ENCODE results near the gene CRYBB1. TPM values are rescaled to one million over a fixed set of nuclear protein-coding genes. Genes with fewer than 3 reads are reported as not detected.

Gene CRYBB1
- total RNA-seq, 1 donor from 2014 or later: not detected

DNA sequence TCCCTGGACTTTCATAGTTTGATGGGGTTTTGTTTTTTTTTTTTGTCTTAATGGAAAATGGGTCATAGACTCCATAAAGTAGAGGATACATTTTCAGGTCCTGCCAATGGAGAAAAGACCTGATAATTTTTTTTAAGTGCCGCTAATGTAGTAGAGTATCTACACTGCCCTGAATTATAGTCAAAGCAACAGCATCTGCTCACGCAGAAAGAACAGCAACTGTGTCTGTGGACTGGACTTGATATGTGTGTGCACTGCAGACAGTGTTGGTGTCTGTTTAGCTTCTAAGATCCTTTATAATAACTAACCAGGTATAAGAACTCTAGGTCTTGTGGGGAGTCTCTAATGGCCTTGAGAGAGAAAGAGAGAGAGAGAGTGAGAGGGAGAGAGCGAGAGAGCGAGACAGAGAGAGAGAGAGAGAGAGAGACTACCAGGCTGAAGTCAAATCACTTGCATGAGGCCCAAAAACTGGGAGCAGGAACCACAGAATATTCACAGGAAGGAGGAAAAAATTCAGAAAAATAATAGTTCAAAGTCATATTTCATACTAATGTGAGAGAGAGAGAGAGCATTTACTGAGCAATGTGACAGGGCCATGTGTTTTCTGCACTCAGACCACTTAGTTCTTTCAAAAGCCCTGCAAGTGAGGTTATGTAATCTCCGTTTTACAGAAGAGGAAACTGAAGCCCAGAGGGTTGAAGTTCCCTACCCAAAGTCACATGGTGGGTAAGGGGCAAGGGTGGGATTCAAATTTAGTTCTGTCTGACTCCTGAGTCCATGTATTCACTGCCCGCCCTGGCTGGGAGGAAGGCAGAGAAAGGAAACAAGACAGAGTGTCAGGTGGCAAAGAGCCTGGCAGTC lies 30.9 kb upstream of the CRYBB1 start:
- TF ChIP-seq, protein P1, sequence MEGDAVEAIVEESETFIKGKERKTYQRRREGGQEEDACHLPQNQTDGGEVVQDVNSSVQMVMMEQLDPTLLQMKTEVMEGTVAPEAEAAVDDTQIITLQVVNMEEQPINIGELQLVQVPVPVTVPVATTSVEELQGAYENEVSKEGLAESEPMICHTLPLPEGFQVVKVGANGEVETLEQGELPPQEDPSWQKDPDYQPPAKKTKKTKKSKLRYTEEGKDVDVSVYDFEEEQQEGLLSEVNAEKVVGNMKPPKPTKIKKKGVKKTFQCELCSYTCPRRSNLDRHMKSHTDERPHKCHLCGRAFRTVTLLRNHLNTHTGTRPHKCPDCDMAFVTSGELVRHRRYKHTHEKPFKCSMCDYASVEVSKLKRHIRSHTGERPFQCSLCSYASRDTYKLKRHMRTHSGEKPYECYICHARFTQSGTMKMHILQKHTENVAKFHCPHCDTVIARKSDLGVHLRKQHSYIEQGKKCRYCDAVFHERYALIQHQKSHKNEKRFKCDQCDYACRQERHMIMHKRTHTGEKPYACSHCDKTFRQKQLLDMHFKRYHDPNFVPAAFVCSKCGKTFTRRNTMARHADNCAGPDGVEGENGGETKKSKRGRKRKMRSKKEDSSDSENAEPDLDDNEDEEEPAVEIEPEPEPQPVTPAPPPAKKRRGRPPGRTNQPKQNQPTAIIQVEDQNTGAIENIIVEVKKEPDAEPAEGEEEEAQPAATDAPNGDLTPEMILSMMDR (conservative IDR thresholded peaks at IDR 0.05; ENCODE audit: low read depth, low read length): no peak
- no peak overlapping the region for H3K4me3 ChIP-seq (ENCODE audit: low read depth, low read length)
- DNase-seq (ENCODE audit: low read depth): no peak

DNA sequence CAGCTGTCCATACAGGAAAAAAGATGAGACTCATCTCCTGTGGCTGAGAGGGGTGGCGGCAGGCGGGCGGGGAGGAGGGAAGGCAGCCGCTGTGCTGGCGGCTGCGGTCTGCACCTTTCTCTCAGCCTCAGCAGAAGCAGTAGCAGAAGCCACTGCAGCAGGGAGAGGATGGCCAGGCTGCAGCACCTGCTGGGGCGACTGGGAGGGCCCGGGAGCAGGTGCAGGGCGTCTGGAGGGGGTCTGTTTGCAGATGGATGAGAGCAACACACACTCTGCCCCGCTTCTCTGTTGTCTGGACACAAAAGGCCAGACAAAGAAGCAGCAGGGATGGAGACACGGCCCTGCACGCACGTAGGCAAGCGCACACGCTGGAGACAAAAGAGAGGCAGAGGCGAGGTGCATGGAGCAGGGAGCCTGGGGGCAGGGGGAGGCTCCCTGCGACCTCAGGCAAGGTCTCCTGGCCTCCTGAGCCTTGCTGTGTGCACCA lies 30.2 kb upstream of the CRYBB1 start:
- no peak overlapping the region for H3K4me3 ChIP-seq (ENCODE audit: low read depth, low read length)
- DNase-seq (ENCODE audit: low read depth): no peak
- TF ChIP-seq, protein P1 (conservative IDR thresholded peaks at IDR 0.05; ENCODE audit: low read depth, low read length): no peak

DNA sequence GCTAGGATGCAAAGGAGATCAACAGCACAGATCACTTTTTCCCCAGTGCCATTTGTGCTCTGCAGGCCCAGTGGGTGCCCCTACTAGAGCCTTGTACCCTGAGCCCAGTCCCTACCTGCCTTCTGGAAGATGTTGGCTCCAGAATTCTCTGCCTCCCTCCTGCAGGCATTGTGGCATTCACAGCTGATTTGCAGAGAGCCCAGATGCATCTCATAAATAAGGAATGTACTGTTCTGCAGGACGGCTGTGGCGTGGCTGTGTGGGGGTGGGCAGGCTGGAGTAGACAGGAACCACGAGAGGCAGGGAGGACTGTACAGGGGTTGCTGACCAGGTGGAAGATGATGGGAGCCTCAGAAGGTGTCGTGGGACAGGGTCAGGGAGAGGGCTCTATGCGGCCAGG lies 28.3 kb upstream of the CRYBB1 start:
- DNase-seq (ENCODE audit: low read depth): no peak
- no peak overlapping the region for H3K4me3 ChIP-seq (ENCODE audit: low read depth, low read length)
- TF ChIP-seq, protein P1 (conservative IDR thresholded peaks at IDR 0.05; ENCODE audit: low read depth, low read length): no peak

DNA sequence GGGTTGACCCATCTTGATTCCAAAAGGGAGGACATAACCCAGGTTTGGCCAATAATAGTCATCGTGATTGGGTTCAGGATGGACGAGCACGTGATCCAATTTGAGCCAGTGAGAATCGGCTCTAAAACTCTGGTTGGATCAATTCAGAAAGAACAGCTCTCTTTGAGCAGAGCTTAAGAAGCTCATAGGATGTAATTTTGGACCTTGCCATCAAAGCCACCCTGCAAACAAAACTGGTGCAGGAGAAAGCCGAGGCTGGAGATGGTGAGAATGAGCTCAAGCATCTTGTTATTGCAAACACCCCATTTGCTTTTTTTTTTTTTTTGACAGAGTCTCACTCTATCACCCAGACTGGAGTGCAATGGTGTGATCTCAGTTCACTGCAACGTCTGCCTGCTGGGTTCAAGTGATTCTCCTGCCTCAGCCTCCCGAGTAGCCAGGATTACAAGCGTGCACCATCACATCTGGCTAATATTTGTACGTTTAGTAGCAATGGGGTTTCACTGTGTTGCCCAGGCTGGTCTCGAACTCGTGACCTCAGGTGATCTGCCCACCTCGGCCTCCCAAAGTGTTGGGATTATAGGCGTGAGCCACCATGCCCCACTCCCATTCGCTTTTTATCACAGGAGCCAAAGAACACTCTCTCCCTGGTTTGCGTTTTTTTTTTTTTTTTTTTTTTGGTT lies 25.7 kb upstream of the CRYBB1 start:
- TF ChIP-seq, protein P1 (conservative IDR thresholded peaks at IDR 0.05; ENCODE audit: low read depth, low read length): no peak
- no peak for DNase-seq (ENCODE audit: low read depth)
- H3K4me3 ChIP-seq (ENCODE audit: low read depth, low read length): no peak overlapping the region

DNA sequence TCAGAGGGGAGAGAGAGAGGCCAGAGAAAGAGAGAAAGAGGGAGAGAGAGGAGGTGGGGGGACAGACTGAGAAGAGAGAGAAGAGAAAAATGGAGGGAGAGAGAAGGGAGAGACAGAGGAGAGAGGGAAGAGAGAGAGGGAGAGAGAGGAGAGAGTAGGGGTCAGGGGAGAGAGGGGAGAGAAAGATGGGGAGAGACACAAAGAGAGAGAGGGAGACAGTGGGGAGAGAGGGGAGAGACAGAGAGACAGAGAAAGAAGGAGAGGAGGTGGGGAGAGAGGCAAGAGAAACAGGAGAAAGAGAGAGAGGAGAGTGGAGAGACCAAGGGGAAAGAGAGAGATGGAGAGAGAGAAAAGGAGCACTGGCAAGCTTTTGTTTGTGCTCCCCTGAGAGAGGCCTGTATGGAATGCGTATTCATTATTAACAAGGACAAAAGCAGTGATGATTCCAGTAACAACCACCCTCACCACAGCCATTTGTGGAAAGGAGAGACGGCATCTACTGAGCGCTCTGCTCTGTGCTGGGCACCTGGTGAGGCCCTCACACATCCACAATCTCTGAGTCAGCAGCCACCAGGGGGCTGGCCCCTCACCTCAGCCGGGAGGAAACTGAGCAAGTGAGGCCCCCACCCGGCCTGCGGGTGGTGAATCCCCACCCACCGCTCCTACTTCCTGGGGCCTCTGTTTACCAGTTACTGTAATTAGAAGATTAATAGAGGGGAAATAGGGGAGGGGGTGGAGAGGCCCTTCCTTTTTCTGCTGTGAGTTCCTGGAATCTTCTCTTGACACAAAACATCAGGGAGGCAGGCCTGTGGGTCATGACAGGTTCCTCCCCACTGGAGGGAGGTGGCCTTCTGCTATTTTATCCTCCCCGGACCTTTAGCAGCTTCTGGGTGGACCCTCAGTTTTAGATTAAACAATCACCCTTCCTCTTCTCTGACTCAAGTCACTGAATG lies 24.9 kb upstream of the CRYBB1 start:
- no peak for DNase-seq (ENCODE audit: low read depth)
- TF ChIP-seq, protein P1 (conservative IDR thresholded peaks at IDR 0.05; ENCODE audit: low read depth, low read length): no peak
- H3K4me3 ChIP-seq (ENCODE audit: low read depth, low read length): no peak overlapping the region

DNA sequence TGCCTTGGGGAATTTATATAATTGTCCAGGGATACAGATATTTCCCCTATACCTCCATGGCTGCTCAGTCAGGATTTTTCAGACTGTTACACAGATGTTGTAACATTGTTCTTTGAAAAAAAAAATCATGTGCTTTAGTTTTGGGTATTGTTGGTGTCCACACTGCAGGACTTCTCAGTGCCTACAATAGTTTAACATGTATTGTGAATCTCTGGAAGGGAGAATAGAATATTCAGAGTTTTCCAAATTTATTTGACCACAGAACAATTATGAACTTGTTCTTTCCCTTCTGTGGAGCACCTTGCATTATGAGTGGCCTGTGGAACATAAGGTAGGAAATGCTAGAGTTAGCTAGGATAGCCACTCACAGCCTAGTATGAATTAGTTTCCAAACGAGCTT lies 18.5 kb upstream of the CRYBB1 start:
- TF ChIP-seq, protein P1 (conservative IDR thresholded peaks at IDR 0.05; ENCODE audit: low read depth, low read length): no peak
- no peak overlapping the region for H3K4me3 ChIP-seq (ENCODE audit: low read depth, low read length)
- DNase-seq (ENCODE audit: low read depth): no peak
